Right lobe of liver (tissue), 6 donors: ENCODE results near the gene RHOT2. TPM values are rescaled to one million over a fixed set of nuclear protein-coding genes. Genes with fewer than 3 reads are reported as not detected.

ENCODE experiments used
- ATAC-seq, 4 donors: fragments of 200-7000 bp; cut with Tn5 transposase; one replicate each; pipeline ENCODE4 v1.9.1; 2020; ENCODE audit warnings: mild to moderate bottlenecking in 4 of 4, moderate library complexity in 4 of 4
- DNase-seq, 3 donors: peaks; one replicate each; pipeline ENCODE4 v3.0.0-alpha.2; 2020
- H3K27ac ChIP-seq, 3 donors: fragments of 200-600 bp; one replicate each; pipeline ENCODE4 v1.8.0; 2022
- H3K27me3 ChIP-seq, 2 donors: fragments of 200-600 bp; one replicate each; pipeline ENCODE4 v1.8.0; 2022
- H3K36me3 ChIP-seq, 4 donors: fragments of 200-600 bp; sonication (generic) in 1 of 4; one replicate each; pipeline versions ENCODE4 v1.5.1 to v1.8.0; 2017 to 2022; ENCODE audit warnings: control low read depth in 1 of 4
- H3K4me1 ChIP-seq, 4 donors: fragments of 200-600 bp; sonication (generic) in 1 of 4; one replicate each; pipeline versions ENCODE4 v1.5.1 to v1.8.0; 2017 to 2022; ENCODE audit warnings: control low read depth in 1 of 4
- H3K4me3 ChIP-seq, 3 donors: fragments of 200-600 bp; one replicate each; pipeline ENCODE4 v1.8.0; 2022
- H3K9me3 ChIP-seq, 4 donors: fragments of 200-600 bp; sonication (generic) in 1 of 4; one replicate each; pipeline versions ENCODE4 v1.5.1 to v1.8.0; 2017 to 2022; ENCODE audit warnings: control low read depth in 1 of 4
- POLR2A ChIP-seq: fragments of 450-650 bp; IDR thresholded peaks from one replicate; pipeline ENCODE4 v1.6.1; 2017; ENCODE audit warnings: antibody characterized with exemption, mild to moderate bottlenecking
- WGBS: methylation state at CpG from one replicate; pipeline ENCODE4 v1.1.6; 2018; ENCODE audit warnings: low coverage, low lambda C conversion rate; ENCODE audit not compliant: insufficient coverage; ENCODE audit errors: missing lambda C conversion rate; 5-methylcytosine and 5-hydroxymethylcytosine counted together
- intact Hi-C, 2 donors: fragments of 100-400 bp; cut with DNase I; formaldehyde crosslinking; loops; one replicate each; pipeline versions ENCODE4 v1.11.2 to v1.14.1; 2022
- total RNA-seq, 6 experiments: library from RNA; depleted of rRNA in 2 of 6; stranded (reverse); fragments of >200 nt in 2 of 6; fragmentation: NEBNext Ultra II Directional in 3 of 6; extraction: Animal tissue kit (Norgen Biotek cat#: 25700) in 3 of 6; gene quantifications; one replicate each; pipeline versions ENCODE4 v1.1.0 to v1.2.4, GENCODE V29; 2016 to 2023
- TF ChIP-seq, protein P1 (sequence below), 4 donors: fragments of 200-600 bp in 3 of 4; fragments of 450-650 bp in 1 of 4; IDR thresholded peaks; one replicate each; pipeline versions ENCODE4 v1.5.1 to v1.8.0; 2016 to 2022; ENCODE audit warnings: antibody characterized with exemption in 4 of 4, mild to moderate bottlenecking in 2 of 4
- donor health status: DM: no; HTN: yes; CAD: no.
- donor health status: DM: no; HTN: no; CAD: no.
- donor health status: DM: no; HTN: no; CAD: no.
- donor health status: DM: no; HTN: yes; CAD: no.
- donor health status: DM: no; HTN: yes; CAD: no.

Gene RHOT2
- total RNA-seq, 6 experiments from 2014 or later, result 28.5 to 44.8 (median 40.3) TPM

DNA sequence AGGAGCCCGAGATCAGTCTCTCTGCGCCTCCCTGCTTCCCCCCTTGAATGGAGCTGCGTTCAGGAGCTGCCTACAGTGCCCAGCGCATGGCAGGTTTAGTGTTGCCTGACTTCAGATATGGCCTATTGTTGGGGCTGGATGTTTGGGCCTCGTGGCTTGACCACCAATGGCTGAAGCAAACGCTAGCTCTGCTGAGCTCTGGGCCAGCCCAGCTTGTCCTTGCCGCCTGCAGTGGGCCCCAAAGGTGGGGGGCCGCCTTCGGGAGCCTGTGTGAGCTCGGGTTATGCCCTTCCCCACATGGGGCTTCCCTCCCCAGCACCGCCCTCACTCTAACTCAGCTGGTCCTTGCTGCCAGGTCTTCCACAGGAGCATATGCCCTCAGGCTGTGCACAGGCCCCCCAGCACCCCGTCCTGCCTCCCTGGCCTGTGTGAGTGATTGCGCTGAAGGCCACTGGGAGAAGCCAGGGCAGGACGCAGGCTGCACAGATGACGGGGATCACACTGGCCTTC is 29.8 kb upstream of the RHOT2 start:
- intact Hi-C loops, result loop anchor here in 1 of 2 donors (10.0 kb wide), 1 partner anchor 53 kb away; no protein-coding TSS in a partner anchor
- no peak for DNase-seq
- ATAC-seq, result no peak
- peaks cover 0 to 19% (median 0%) of the 10 kb centered on the region in 4 donors for H3K4me1 ChIP-seq
- no peak overlapping the region for H3K4me3 ChIP-seq
- no peak for TF ChIP-seq POLR2A
- TF ChIP-seq, protein P1, sequence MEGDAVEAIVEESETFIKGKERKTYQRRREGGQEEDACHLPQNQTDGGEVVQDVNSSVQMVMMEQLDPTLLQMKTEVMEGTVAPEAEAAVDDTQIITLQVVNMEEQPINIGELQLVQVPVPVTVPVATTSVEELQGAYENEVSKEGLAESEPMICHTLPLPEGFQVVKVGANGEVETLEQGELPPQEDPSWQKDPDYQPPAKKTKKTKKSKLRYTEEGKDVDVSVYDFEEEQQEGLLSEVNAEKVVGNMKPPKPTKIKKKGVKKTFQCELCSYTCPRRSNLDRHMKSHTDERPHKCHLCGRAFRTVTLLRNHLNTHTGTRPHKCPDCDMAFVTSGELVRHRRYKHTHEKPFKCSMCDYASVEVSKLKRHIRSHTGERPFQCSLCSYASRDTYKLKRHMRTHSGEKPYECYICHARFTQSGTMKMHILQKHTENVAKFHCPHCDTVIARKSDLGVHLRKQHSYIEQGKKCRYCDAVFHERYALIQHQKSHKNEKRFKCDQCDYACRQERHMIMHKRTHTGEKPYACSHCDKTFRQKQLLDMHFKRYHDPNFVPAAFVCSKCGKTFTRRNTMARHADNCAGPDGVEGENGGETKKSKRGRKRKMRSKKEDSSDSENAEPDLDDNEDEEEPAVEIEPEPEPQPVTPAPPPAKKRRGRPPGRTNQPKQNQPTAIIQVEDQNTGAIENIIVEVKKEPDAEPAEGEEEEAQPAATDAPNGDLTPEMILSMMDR (IDR thresholded peaks at IDR 0.05), result no peak
- H3K9me3 ChIP-seq, result no peaks in the 10 kb centered on the region
- H3K27me3 ChIP-seq, result no peaks in the 10 kb centered on the region
- H3K27ac ChIP-seq, result peak overlapping the region in 1 of 3 donors; percentile 59
- whole genome bisulfite sequencing, result 82% methylated on average over 3 of the region's 15 CpGs
- no peaks in the 10 kb centered on the region for H3K36me3 ChIP-seq

DNA sequence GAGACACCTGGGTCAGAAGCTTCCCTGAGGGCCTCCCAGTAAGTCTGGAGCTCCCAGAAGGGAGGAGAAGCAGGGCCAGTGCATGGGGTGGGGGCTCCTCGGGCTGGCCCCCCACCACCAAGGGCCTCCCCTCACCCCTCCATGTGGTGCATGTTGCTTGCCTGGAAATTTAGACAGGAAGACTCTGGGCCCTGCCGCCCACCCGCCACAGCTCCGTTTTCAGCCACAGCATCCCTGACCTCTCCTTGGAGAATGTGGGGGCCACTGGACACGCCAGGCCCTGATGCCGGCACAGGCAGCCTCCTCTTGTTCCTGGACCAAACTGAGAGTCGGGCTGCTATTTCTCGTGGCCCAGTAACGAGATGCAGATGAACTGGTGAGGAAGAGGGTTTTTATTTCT is 29.1 kb upstream of the RHOT2 start:
- intact Hi-C loops, result loop anchor here in 1 of 2 donors (10.0 kb wide), 1 partner anchor 54 kb away; no protein-coding TSS in a partner anchor
- TF ChIP-seq, protein P1 (IDR thresholded peaks at IDR 0.05), result no peak
- TF ChIP-seq POLR2A, result no peak
- Histone ChIP-seq H3K4me1 (peaks cover 0 to 26% (median 0%) of the 10 kb centered on the region in 4 donors), H3K9me3 (no peaks in the 10 kb centered on the region), H3K36me3 (no peaks in the 10 kb centered on the region), H3K27me3 (no peaks in the 10 kb centered on the region), H3K4me3 (no peak overlapping the region), H3K27ac (no peak overlapping the region)
- no CpG with 5 or more reads among the region's 9 CpGs for WGBS
- no peak for DNase-seq
- no peak for ATAC-seq

DNA sequence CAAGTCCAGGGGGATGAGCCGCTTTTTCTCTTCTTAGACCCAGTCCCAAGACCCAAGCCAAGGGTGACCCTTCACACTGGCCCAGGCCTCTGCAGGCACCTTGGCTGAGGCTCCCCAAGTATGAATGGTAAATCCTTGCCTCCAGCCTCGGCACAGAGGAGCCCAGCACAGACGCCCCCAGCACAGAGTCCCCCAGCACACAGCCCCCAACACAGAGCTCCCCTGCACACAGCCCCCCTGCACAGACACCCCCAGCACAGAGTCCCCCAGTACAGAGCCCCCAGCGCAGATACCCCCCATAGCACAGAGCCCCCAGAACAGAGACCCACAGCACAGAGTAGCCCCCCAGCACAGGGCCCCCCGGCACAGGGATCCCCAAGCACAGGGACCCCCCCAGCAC is 27.3 kb upstream of the RHOT2 start:
- DNase-seq (no peak), ATAC-seq (no peak)
- H3K9me3 ChIP-seq, result no peaks in the 10 kb centered on the region
- TF ChIP-seq, protein P1 (IDR thresholded peaks at IDR 0.05), result no peak
- TF ChIP-seq POLR2A, result no peak
- peaks cover 0 to 34% (median 2%) of the 10 kb centered on the region in 4 donors for H3K4me1 ChIP-seq
- H3K27ac ChIP-seq, result no peak overlapping the region
- intact Hi-C loops, result no loop called here
- no peaks in the 10 kb centered on the region for H3K27me3 ChIP-seq
- no peak overlapping the region for H3K4me3 ChIP-seq
- H3K36me3 ChIP-seq, result no peaks in the 10 kb centered on the region
- no CpG with 5 or more reads among the region's 5 CpGs for WGBS

DNA sequence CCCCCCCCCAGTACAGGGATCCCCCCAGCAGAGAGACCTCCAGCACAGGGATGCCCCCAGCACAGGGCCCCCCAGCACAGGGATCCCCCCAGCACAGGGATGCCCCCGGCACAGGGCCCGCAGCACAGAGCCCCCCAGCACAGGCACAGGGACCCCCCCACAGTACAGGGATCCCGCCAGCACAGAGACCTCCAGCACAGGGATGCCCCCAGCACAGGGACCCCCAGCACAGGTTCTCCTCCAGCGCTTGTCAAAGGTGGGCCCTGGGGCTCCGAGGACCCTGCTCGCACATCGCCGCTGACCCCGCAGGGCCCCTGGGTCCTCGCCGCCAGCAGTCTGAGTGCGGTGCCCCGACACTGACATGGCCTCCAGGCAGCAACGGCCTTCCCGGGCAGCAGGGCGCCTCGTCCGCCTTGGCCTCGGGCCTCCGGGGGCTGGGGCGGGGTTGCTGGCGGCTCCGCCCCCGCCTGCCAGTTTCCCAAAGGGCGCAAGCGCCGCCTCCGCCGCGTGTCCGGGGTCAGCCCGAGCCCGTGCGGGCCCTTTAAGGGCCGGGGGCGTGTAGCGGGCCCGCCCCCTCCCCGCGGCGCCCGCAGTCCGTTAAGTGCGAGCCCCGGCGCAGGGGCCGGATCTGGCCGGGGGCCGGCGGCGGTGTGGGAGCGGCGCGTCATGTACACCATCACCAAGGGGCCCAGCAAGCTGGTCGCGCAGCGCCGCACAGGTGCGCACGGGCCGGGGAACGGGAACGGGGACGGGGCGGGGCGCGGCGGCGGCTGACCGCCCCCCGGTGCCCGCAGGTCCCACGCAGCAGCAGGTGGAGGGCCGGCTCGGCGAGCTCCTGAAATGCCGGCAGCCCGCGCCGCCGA is 26.4 kb upstream of the RHOT2 start, which contains the start of gene MCRIP2:
Gene MCRIP2, plus strand, starts transcription at position 503 of the 863 bp plus-strand sequence. Its CDS starts 164 bp downstream, at position 667.
- TF ChIP-seq, protein P1 (IDR thresholded peaks at IDR 0.05), result no peak
- peak; percentile 92 for TF ChIP-seq POLR2A
- 0% methylated on average over 9 of the region's 81 CpGs for WGBS
- H3K4me3 ChIP-seq, result peak within 1 kb of the TSS; percentile 74 to 93 (median 91)
- H3K36me3 ChIP-seq, result no peaks in the 10 kb centered on the region
- ATAC-seq (peak; percentile 59 to 73 (median 65)), DNase-seq (peak; percentile 94 to 95 (median 95))
- H3K27ac ChIP-seq, result peak within 1 kb of the TSS; percentile 80 to 92 (median 83)
- peaks cover 0 to 43% (median 7%) of the 10 kb centered on the region in 4 donors for H3K4me1 ChIP-seq
- no peaks in the 10 kb centered on the region for H3K9me3 ChIP-seq
- H3K27me3 ChIP-seq, result no peaks in the 10 kb centered on the region
- intact Hi-C loops, result no loop called here
